PC-9 (cell line): ENCODE measurements around the gene SOX5.

Source experiments
- CTCF ChIP-seq: fragments of 200-600 bp; sonication (generic); conservative IDR thresholded peaks from 2 replicates; pipeline ENCODE4 v1.6.1; 2017; ENCODE audit warnings: mixed run types, antibody characterized with exemption, mild to moderate bottlenecking, moderate library complexity
- EZH2 ChIP-seq: fragments of 200-600 bp; sonication (generic); IDR thresholded peaks from 2 replicates; pipeline ENCODE4 v1.8.0; 2017; ENCODE audit warnings: antibody characterized with exemption, low read depth

GRCh38 chr12:23830210-23830609 lies 119.3 kb downstream of the SOX5 start:
- no peak for TF ChIP-seq EZH2
- no peak for TF ChIP-seq CTCF
